ENCODE data around the gene ELF1. TPM values are rescaled to one million over a fixed set of nuclear protein-coding genes. Genes with fewer than 3 reads are reported as not detected.

Gene ELF1
- total RNA-seq, 1 donor from 2014 or later, result 36.7 TPM

DNA sequence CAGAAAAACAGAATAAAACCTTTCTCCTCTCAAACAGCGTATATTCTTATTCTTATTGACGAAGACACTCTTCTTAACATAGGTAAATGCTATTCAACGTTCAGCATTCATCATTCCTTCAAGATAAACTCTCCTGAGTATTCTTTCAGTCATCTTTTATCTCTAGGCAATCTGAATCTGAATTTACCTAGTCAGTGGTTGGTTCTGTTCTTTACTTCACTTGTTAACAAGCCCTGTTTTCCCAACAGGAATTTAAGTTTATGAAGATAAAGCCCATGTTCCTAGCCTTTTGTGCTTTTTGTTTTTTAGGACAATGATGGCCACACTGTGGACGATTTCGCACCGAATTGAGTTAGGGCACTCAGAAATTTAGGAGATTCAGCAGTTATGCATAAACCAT is 3.2 kb downstream of the ELF1 start:
- no peak for ATAC-seq

DNA sequence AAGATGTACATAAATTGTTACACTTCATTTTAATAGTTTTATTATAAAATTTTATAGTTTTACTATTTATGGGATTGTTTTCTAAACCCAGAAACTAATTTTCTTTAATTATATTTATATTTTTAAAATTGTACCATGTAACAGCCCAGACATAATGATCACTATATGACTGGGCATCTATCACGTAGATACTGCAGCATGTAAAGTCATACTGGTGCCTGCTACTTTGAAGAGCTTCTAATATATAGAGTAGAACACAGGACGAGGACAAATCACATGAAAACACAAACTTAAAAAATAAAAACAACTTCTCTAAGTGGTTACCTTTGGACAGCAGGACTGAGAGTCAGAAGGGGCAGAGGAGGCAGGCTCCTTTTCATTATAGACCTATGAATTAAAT is 5.3 kb downstream of the ELF1 start:
- ATAC-seq, result no peak
- intact Hi-C loops (cut with DNase I), result loop anchor here (5.0 kb wide), 1 partner anchor 43 kb away; no protein-coding TSS in a partner anchor
- DNase-seq (ENCODE audit: missing footprints), result no peak

More for the DNA sequence above, 3.2 kb downstream of the ELF1 start:
- DNase-seq (ENCODE audit: missing footprints), result no peak
- intact Hi-C loops (cut with DNase I), result no loop called here

- no peak for ATAC-seq
- DNase-seq (ENCODE audit: missing footprints), result no peak
- intact Hi-C loops (cut with DNase I), result loop anchor here (5.0 kb wide), 1 partner anchor 45 kb away; no protein-coding TSS in a partner anchor
Observed at GRCh38 chr13:41012536-41012935, 6.6 kb downstream of the ELF1 start.

GRCh38 chr13:41011382-41011956 is 7.6 kb downstream of the ELF1 start:
- intact Hi-C loops (cut with DNase I), result loop anchor here (5.0 kb wide), 1 partner anchor 46 kb away; no protein-coding TSS in a partner anchor
- ATAC-seq (no peak), DNase-seq (ENCODE audit: missing footprints) (no peak)

DNA sequence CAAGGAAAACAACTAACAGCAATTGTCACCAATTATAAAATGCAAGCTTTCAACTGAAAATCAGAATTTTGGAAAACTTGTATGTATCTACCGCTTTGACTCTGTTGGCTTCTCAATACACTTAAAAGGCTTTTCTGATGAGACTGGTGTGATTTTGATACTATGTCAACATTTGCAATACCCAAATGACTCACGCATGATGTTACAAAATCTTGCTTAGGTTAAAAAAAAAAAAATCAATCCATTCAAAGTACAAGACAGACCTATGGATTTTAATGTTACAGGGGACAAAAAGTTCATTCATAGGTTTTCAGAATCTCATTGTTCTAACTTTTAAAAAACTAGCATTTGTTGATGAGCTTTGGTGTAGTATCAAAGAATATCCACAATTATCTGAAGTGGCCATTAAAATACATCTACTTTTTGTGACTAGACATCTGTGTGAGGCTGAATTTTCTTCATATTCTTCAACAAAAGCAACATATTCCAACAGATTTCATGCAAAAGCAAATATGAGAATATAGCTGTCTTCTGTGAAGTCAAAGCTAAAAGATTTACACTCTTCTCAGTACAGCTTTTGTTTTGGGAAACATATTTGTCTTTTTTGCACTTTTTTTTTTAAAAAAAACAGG is 10.7 kb downstream of the ELF1 start:
- intact Hi-C loops (cut with DNase I), result no loop called here
- no peak for ATAC-seq
- DNase-seq (ENCODE audit: missing footprints), result no peak

DNA sequence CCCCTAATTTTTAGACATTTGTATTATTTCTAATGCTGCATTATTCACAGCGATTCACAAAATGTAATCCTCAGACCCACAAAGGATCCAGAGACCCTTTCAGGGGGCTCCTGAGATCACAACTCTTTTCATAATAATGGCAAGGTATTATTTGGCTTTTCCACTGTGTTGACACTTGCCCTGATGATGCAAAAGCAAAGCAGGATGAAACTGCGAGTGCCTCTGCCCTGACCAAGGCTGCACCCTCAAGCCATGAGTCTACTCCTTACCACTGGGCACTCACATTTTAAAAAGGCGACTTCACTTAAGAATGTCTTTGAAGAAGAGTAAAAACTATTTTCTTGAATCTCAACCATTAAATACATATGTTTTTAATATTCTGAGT is 11.4 kb downstream of the ELF1 start:
- DNase-seq (ENCODE audit: missing footprints) (no peak), ATAC-seq (no peak)
- intact Hi-C loops (cut with DNase I), result no loop called here

DNA sequence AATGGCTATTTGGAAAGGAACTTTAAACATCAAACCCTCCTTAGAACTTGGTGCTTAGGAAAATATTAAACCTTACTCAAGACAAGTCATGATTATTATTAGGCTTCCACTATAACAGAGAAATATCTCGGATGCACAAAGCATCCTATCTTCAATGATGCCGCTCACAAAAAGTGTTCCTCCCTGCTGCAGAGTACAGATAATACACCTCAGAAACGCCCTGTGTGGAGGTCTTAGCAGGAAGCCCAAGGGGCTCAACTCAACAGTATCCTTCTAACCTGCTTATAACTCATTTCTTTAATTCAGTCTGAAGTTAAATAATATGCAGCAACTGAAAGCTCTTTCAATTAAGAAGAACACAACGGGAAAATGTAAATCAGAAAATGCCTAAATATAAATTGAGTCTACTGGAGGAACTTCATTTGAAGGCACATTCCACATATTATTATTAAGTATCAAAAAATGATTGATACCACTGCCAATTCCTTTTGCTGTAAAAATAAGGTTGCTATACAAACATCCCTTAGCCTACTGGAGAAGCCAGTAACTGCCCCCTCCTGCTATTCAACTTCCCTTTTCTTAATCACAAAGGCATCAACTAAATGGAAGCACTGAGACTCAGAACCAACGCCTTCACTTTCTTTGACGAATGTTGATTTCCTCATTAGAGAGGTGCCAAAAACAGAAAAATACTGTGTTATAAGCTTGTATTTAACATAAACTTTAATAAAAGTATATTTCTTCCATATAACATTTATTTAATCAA is 12.0 kb downstream of the ELF1 start:
- DNase-seq (ENCODE audit: missing footprints) (no peak), ATAC-seq (no peak)
- intact Hi-C loops (cut with DNase I), result no loop called here

DNA sequence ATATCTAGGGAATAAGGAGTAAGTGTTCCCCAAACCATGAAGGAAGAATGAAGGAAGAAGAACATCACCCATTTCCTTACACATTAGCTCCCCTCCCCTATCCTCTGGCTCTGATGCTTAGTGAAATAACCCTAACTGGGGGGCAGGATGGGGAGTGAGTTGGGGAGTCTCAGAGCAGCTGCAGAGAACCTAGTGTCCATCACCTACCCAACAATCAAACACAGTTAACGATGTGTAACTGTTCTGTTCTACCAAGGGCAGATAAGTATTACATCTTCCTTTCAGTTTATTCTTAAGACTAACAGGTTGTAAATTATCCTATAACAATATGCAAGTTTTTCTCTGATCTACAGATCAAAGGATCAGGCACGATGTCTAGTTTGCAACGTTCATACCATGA is 12.8 kb downstream of the ELF1 start:
- no peak for ATAC-seq
- intact Hi-C loops (cut with DNase I), result no loop called here
- DNase-seq (ENCODE audit: missing footprints), result no peak

GRCh38 chr13:41005704-41006103 is 13.4 kb downstream of the ELF1 start:
- DNase-seq (ENCODE audit: missing footprints) (no peak), ATAC-seq (no peak)
- intact Hi-C loops (cut with DNase I), result no loop called here

DNA sequence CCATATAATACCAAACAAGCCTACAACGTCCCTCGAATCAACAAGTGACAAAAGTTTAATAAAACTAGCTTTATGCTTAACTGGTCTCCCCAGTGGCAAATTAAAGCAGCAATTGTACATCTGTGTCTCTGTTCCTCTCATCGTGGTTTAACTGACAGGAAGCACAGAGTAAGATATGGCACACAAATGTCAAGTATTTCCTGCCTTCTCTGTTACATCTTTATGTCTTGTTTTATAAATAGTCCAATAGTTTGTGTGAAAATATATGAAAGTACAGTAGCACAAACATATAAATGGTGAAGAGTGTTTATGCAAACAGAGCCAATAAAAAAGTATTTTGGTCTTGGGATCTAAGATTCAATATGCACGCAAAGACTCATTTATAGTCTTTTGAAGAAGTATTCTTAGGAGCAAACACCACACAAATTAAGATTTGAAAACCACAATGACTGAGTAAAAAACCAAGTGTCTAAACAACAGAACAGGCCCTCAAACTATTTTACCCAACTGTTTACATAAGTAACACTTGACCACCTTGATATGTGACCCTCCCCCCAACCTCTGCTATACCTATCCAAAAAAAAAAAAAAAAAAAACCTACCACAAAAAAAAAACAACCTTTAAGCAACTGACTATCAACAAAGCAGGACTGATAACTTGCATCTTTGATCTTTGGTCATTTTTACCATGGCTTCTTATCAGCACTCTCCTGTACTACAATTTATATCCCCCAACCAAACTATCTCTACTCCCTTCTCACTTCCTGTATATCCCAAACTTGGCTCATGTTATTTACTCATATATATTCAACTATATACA is 14.0 kb downstream of the ELF1 start:
- no peak for ATAC-seq
- intact Hi-C loops (cut with DNase I), result loop anchor here (5.0 kb wide), 1 partner anchor 47 kb away; no protein-coding TSS in a partner anchor
- no peak for DNase-seq (ENCODE audit: missing footprints)

DNA sequence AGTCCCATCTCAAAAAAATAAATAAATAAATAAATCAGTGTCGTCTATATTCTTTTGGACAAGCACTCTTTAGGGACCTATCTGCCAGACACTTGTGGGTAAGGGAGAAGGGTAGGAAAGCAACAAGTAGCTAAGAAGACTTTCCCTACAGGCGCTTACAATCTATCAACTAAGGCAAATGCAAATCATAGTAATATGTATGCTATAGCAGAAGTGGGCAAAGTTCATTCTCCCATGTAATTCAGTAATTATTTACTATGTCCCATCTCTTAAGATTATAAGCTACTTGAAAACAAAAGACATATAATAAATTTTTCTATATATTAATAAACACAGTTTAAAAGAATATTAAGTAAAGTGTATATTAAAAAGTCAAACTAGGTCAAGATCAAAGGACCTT is 16.5 kb downstream of the ELF1 start:
- intact Hi-C loops (cut with DNase I), result loop anchor here (5.0 kb wide), 1 partner anchor 50 kb away; no protein-coding TSS in a partner anchor
- no peak for ATAC-seq
- no peak for DNase-seq (ENCODE audit: missing footprints)

DNA sequence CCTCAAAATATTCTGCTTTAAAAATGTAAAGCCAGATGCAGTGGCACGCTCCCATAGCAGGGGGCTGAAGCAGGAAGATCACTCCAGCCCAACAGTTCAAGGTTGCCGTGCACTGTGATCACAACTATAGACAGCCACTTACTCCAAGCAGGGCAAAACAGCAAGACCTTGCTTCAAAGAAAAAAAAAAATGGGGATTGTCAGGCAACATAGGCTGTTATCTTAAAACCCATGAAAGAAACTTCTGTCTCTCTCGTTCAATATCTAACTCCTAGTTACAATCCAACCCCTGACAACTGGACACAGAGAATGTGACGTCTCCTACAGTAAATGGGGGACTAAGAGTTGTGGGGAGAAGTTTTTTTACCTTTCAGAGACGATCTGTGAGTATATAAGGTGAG is 17.4 kb downstream of the ELF1 start:
- ATAC-seq (no peak), DNase-seq (ENCODE audit: missing footprints) (no peak)
- intact Hi-C loops (cut with DNase I), result loop anchor here (5.0 kb wide), 1 partner anchor 51 kb away; no protein-coding TSS in a partner anchor

DNA sequence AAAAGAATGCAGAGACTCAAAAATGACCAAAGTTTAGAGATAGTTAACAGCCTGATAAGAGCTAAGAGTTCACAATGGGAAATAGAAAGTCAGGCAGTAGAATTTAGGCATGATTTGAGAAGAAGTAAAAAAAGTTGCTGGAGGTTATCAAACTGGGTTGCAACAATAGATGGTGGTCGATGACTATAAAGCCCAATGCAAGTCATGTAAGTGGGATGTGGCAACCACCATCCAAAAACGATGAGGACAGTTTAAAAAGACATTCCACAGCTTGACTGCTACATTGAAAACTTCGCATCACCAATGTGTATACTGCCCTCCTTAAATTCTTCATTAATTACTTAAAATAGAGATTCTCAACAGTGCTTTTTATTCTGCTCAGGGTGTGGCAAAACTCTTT is 19.7 kb downstream of the ELF1 start:
- no peak for ATAC-seq
- intact Hi-C loops (cut with DNase I), result no loop called here

GRCh38 chr13:40996426-40997092 is 22.6 kb downstream of the ELF1 start:
- DNase-seq (ENCODE audit: missing footprints) (no peak), ATAC-seq (peak; percentile 49)
- intact Hi-C loops (cut with DNase I), result no loop called here

More for the DNA sequence above, 19.7 kb downstream of the ELF1 start:
- no peak for DNase-seq (ENCODE audit: missing footprints)

DNA sequence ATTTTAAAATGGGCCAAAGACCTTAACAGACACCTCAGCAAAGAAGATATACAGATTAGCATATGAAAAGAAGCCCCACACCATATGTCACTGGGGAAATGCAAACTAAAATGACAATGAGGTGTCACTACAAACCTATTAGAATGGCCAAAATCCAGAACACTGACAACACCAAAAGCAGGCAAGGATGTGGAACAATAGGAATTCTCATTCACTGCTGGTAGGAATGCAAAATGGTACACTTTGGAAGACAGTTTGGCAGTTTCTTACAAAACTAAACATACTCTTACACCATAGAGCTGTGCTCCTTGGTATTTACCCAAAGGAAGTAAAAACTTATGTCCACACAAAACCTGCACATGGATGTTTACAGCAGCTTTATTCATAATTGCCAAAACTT is 23.1 kb downstream of the ELF1 start:
- intact Hi-C loops (cut with DNase I), result no loop called here
- ATAC-seq, result no peak
- no peak for DNase-seq (ENCODE audit: missing footprints)

DNA sequence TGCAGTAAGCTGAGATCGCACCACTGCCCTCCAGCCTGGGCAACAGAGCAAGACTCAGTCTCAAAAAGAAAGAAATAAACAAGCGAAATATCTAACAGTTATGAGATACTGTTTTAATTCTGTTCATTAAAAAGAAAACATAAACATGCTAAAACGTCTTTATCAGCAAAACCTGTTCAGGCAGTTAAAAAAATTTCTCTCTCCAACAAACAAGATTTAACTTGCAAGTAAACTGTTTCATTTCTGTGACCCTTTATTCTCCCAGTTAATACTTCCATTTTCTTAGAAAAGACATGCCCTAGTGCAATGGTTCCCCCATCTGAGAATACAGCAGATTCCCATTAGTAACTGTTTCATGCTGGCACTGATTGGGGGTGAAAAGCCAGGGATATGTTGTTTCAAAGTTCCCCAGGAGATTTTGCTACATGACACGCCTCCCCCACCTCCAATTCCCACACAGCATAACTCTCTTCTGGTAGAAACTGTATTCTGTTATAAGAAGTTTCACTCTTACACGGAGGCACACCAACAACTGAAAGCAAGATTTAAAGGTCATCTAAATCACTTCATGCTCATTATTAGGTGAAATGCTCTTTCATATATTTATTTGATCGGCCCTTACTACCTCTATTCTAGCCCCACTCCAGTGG is 24.4 kb downstream of the ELF1 start:
- ATAC-seq, result no peak
- intact Hi-C loops (cut with DNase I), result no loop called here
- no peak for DNase-seq (ENCODE audit: missing footprints)

GRCh38 chr13:40993987-40994386 is 25.1 kb downstream of the ELF1 start:
- DNase-seq (ENCODE audit: missing footprints) (no peak), ATAC-seq (no peak)
- intact Hi-C loops (cut with DNase I), result no loop called here

Data from Right ventricle myocardium inferior (tissue), 1 donor.